ENCODE data around the gene LARP4B. TPM values are rescaled to one million over a fixed set of nuclear protein-coding genes. Genes with fewer than 3 reads are reported as not detected.

Gene LARP4B
- polyA plus RNA-seq, 1 of the 3 experiments (the other 2 are of a cell fraction), result 23.3 TPM

DNA sequence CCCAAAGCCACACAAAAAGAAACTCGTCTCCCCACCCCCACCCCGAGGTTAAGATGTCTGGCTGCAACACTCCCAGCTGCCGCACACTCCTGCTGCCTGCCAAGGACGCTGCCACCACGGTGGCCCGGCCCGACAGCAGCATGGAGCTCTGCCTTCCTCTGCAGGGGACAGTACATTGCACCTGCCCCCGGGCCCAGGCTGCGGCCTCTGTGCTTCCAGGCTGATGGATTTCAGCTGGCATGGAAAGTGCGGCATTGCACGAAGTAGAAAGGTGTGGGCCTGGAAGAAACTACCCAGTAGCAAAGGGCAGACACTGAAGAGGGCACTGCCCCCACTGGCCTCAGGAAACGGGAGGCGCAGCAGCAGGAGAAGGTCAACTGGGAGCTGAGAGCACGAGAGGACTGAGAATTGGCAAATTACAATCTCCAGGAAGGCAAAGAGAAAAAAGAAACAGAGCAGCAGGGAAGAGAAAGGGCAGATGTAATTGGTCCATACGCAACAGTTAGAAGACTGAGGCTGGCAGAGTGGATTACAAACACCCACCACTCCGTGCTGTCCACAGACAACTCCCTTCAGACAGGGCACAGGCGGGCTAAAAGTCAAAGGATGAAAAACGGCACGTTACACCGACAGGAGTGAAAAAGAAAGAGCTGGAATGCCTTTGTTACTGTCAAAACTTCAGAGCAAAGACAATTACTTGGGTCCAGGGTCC lies 124.9 kb downstream of the LARP4B start:
- Histone ChIP-seq H3K4me1 (ENCODE audit: control insufficient read depth in 1 of 2, insufficient read depth in 2 of 2, low read depth in 1 of 2, low read length in 1 of 2) (no peaks in the 10 kb centered on the region), H3K9me3 (no peaks in the 10 kb centered on the region), H4K20me1 (ENCODE audit: insufficient read depth) (no peaks in the 10 kb centered on the region), H3K9me2 (no peaks in the 10 kb centered on the region), H3K9ac (no peak overlapping the region), H3F3A (replicated peaks; ENCODE audit: insufficient read depth) (peaks cover 5% of the 10 kb centered on the region), H2AFZ (ENCODE audit: low read depth) (no peak overlapping the region), H3K36me3 (replicated peaks in 1 of 2; ENCODE audit: control insufficient read depth in 1 of 2, insufficient read depth in 2 of 2, low read length in 1 of 2) (peaks cover 16 to 64% of the 10 kb centered on the region in 2 experiments), H3K27ac (ENCODE audit: low read depth in 2 of 2, low read length in 1 of 2) (no peak overlapping the region; a peak in 1 of 4 replicates), H3K79me2 (ENCODE audit: insufficient read depth) (no peaks in the 10 kb centered on the region; the same call in 1 of the 2 replicates), H3K4me2 (no peak overlapping the region), H3K27me3 (ENCODE audit: insufficient read depth) (no peaks in the 10 kb centered on the region), H3K4me3 (ENCODE audit: low read depth in 2 of 2, low read length in 1 of 2) (no peak overlapping the region)
- POLR2A ChIA-PET, result no interaction called here
- DNase-seq, result no peak
- no peak for TF ChIP-seq CHD2 (IDR thresholded peaks at IDR 0.05; ENCODE audit: low read length, partially characterized antibody)
- no peak for TF ChIP-seq SMC3 (IDR thresholded peaks at IDR 0.05; ENCODE audit: low read depth, low read length)
- no peak for TF ChIP-seq TAF1 (IDR thresholded peaks at IDR 0.05; ENCODE audit: borderline replicate concordance, low read depth, low read length)
- TF ChIP-seq EP300 (IDR thresholded peaks at IDR 0.05; ENCODE audit: borderline replicate concordance in 1 of 2, low read depth in 1 of 2, low read length in 1 of 2), result no peak
- CTCF ChIA-PET, result interaction anchor here (1.1 kb wide), 1 partner anchor 17 kb away, joined by 3 read pairs; no protein-coding TSS in a partner anchor
- WGBS (ENCODE audit: low lambda C conversion rate), result 90% methylated on average over 20 of the region's 20 CpGs

DNA sequence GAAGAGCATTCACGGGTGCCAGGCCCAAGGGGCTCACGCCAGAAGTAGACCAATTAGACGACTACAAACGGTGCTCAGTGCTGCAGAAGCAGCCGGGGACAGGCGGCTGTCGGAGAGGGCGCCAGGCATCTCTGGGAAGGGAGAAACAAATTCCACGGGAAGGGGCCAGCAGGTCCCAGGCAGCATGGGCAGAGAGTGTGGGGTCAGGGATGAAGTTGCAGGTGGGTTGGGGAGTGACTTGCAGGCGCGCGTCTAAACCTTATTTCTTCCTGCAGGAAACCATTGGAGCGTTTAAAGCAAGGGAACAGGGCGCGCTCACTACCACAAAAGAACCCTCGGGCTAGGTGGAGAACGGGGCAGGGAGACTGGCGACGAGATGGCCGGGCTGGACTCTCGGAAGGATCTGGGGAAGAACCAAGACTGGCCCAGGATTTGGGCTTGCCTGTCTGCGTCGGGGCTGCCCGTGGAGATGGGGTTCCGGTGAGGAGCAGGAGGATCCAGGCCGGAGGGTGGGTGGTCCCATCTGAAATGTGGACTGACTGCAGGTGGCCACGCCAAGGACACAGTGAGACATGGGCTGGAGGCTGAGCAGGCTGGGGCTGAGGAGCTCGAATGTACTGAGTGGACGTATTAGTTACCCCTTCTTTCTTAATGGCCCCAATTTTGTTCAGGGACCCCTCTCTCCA lies 125.7 kb downstream of the LARP4B start:
- ChIA-PET CTCF (interaction anchor here (1.1 kb wide), 1 partner anchor 16 kb away, joined by 3 read pairs; no protein-coding TSS in a partner anchor), POLR2A (no interaction called here)

More for the DNA sequence above, 125.7 kb downstream of the LARP4B start:
- Histone ChIP-seq H3K4me2 (no peak overlapping the region), H3K36me3 (replicated peaks in 1 of 2; ENCODE audit: control insufficient read depth in 1 of 2, insufficient read depth in 2 of 2, low read length in 1 of 2) (peaks cover 9 to 55% of the 10 kb centered on the region in 2 experiments), H3K27ac (ENCODE audit: low read depth in 2 of 2, low read length in 1 of 2) (no peak overlapping the region), H3K9ac (no peak overlapping the region), H4K20me1 (ENCODE audit: insufficient read depth) (no peaks in the 10 kb centered on the region), H3K9me3 (no peaks in the 10 kb centered on the region), H3K9me2 (no peaks in the 10 kb centered on the region), H3K79me2 (ENCODE audit: insufficient read depth) (no peaks in the 10 kb centered on the region), H3K27me3 (ENCODE audit: insufficient read depth) (no peaks in the 10 kb centered on the region), H3F3A (replicated peaks; ENCODE audit: insufficient read depth) (no peaks in the 10 kb centered on the region), H2AFZ (ENCODE audit: low read depth) (no peak overlapping the region), H3K4me3 (ENCODE audit: low read depth in 2 of 2, low read length in 1 of 2) (no peak overlapping the region), H3K4me1 (ENCODE audit: control insufficient read depth in 1 of 2, insufficient read depth in 2 of 2, low read depth in 1 of 2, low read length in 1 of 2) (no peaks in the 10 kb centered on the region)
- no peak for DNase-seq
- TF ChIP-seq POLR2AphosphoS5 (IDR thresholded peaks at IDR 0.05; ENCODE audit: low read depth, low read length) (no peak), SMC3 (IDR thresholded peaks at IDR 0.05; ENCODE audit: low read depth, low read length) (no peak), EP300 (IDR thresholded peaks at IDR 0.05; ENCODE audit: borderline replicate concordance in 1 of 2, low read depth in 1 of 2, low read length in 1 of 2) (no peak), NFIC (IDR thresholded peaks at IDR 0.05; ENCODE audit: borderline replicate concordance) (no peak), MXI1 (IDR thresholded peaks at IDR 0.05; ENCODE audit: low read depth, low read length) (no peak), SIN3A (IDR thresholded peaks at IDR 0.05; ENCODE audit: borderline replicate concordance, low read depth, low read length) (no peak), RXRA (IDR thresholded peaks at IDR 0.05; ENCODE audit: borderline replicate concordance, low read depth) (no peak)
- TF ChIP-seq, protein P1, sequence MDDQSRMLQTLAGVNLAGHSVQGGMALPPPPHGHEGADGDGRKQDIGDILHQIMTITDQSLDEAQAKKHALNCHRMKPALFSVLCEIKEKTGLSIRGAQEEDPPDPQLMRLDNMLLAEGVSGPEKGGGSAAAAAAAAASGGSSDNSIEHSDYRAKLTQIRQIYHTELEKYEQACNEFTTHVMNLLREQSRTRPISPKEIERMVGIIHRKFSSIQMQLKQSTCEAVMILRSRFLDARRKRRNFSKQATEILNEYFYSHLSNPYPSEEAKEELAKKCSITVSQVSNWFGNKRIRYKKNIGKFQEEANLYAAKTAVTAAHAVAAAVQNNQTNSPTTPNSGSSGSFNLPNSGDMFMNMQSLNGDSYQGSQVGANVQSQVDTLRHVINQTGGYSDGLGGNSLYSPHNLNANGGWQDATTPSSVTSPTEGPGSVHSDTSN (IDR thresholded peaks at IDR 0.05), result no peak
- TF ChIP-seq, protein P2, sequence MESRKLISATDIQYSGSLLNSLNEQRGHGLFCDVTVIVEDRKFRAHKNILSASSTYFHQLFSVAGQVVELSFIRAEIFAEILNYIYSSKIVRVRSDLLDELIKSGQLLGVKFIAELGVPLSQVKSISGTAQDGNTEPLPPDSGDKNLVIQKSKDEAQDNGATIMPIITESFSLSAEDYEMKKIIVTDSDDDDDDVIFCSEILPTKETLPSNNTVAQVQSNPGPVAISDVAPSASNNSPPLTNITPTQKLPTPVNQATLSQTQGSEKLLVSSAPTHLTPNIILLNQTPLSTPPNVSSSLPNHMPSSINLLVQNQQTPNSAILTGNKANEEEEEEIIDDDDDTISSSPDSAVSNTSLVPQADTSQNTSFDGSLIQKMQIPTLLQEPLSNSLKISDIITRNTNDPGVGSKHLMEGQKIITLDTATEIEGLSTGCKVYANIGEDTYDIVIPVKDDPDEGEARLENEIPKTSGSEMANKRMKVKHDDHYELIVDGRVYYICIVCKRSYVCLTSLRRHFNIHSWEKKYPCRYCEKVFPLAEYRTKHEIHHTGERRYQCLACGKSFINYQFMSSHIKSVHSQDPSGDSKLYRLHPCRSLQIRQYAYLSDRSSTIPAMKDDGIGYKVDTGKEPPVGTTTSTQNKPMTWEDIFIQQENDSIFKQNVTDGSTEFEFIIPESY (IDR thresholded peaks at IDR 0.05; ENCODE audit: borderline replicate concordance, low read depth), result no peak
- TF ChIP-seq, protein P3, sequence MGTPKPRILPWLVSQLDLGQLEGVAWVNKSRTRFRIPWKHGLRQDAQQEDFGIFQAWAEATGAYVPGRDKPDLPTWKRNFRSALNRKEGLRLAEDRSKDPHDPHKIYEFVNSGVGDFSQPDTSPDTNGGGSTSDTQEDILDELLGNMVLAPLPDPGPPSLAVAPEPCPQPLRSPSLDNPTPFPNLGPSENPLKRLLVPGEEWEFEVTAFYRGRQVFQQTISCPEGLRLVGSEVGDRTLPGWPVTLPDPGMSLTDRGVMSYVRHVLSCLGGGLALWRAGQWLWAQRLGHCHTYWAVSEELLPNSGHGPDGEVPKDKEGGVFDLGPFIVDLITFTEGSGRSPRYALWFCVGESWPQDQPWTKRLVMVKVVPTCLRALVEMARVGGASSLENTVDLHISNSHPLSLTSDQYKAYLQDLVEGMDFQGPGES (IDR thresholded peaks at IDR 0.05; ENCODE audit: low read depth, low read length), result no peak
- TF ChIP-seq, protein P4, sequence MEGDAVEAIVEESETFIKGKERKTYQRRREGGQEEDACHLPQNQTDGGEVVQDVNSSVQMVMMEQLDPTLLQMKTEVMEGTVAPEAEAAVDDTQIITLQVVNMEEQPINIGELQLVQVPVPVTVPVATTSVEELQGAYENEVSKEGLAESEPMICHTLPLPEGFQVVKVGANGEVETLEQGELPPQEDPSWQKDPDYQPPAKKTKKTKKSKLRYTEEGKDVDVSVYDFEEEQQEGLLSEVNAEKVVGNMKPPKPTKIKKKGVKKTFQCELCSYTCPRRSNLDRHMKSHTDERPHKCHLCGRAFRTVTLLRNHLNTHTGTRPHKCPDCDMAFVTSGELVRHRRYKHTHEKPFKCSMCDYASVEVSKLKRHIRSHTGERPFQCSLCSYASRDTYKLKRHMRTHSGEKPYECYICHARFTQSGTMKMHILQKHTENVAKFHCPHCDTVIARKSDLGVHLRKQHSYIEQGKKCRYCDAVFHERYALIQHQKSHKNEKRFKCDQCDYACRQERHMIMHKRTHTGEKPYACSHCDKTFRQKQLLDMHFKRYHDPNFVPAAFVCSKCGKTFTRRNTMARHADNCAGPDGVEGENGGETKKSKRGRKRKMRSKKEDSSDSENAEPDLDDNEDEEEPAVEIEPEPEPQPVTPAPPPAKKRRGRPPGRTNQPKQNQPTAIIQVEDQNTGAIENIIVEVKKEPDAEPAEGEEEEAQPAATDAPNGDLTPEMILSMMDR (IDR thresholded peaks at IDR 0.05), result no peak
- WGBS (ENCODE audit: low lambda C conversion rate), result 94% methylated on average over 27 of the region's 29 CpGs
